Measurements from ENCODE around the gene STARD3. TPM values are rescaled to one million over a fixed set of nuclear protein-coding genes. Genes with fewer than 3 reads are reported as not detected.

The STARD3 gene
- total and polyA plus RNA-seq, 2 of the 13 experiments (the other 11 are each of a cell fraction or from before 2014, with no cell fraction given), result 34.6 to 100 TPM

- TF ChIP-seq AFF4 (CRISPR knock-in tag; IDR thresholded peaks at IDR 0.05), result no peak
- TF ChIP-seq SOX6 (IDR thresholded peaks at IDR 0.05), result no peak
- TF ChIP-seq SOX6 (CRISPR knock-in tag; IDR thresholded peaks at IDR 0.05), result no peak
- TF ChIP-seq CAMTA2 (CRISPR knock-in tag; IDR thresholded peaks at IDR 0.05; ENCODE audit: borderline replicate concordance), result no peak
- no peak for TF ChIP-seq RBM22 (optimal IDR thresholded peaks at IDR 0.05; ENCODE audit: low read length)
- TF ChIP-seq ZBTB7B (CRISPR knock-in tag; IDR thresholded peaks at IDR 0.05), result peak; percentile 50; the same call in 1 of the 2 replicates
- TF ChIP-seq U2AF1 (optimal IDR thresholded peaks at IDR 0.05; ENCODE audit: low read depth, low read length), result no peak
- 0 out of 2 replicates have a peak, but pooled peaks have one; percentile 49 for TF ChIP-seq ATF7-NPFF (CRISPR knock-in tag; IDR thresholded peaks at IDR 0.05; ENCODE audit: low read depth)
- 0 out of 2 replicates have a peak, but pooled peaks have one; percentile 44 for TF ChIP-seq NFKBIZ (CRISPR knock-in tag; IDR thresholded peaks at IDR 0.05)
- TF ChIP-seq ZNF224 (CRISPR knock-in tag; IDR thresholded peaks at IDR 0.05), result no peak
- no peak for TF ChIP-seq SUZ12 (IDR thresholded peaks at IDR 0.05; ENCODE audit: low read depth, low read length)
- TF ChIP-seq SRSF9 (IDR thresholded peaks at IDR 0.05; ENCODE audit: borderline replicate concordance, insufficient read depth, low read depth, low read length, poor library complexity, severe bottlenecking), result no peak
- TF ChIP-seq MEIS2 (CRISPR knock-in tag; IDR thresholded peaks at IDR 0.05), result 0 out of 2 replicates have a peak, but pooled peaks have one; percentile 27
- no peak for TF ChIP-seq RARG (CRISPR knock-in tag; IDR thresholded peaks at IDR 0.05; ENCODE audit: low read depth)
- TF ChIP-seq U2AF2 (IDR thresholded peaks at IDR 0.05; ENCODE audit: low read depth, low read length), result no peak
- TF ChIP-seq ZNF281 (CRISPR knock-in tag; IDR thresholded peaks at IDR 0.05; ENCODE audit: borderline replicate concordance), result peak; percentile 45; the same call in 1 of the 2 replicates
- TF ChIP-seq GRHL1 (CRISPR knock-in tag; conservative IDR thresholded peaks at IDR 0.05), result no peak
- TF ChIP-seq RBFOX2 (IDR thresholded peaks at IDR 0.05; ENCODE audit: low read depth, low read length), result no peak
- TF ChIP-seq JARID2 (CRISPR knock-in tag; IDR thresholded peaks at IDR 0.05; ENCODE audit: insufficient replicate concordance), result no peak
- TF ChIP-seq FLYWCH1 (CRISPR knock-in tag; IDR thresholded peaks at IDR 0.05), result no peak
- TF ChIP-seq ZSCAN21 (CRISPR knock-in tag; IDR thresholded peaks at IDR 0.05; ENCODE audit: borderline replicate concordance), result peak; percentile 45; the same call in 1 of the 2 replicates
These were observed 44.7 kb upstream of the STARD3 start (continued) for GRCh38 chr17:39591958-39592954.

Measured in HepG2 (cell line).